Cardiac fibroblast (primary cell): ENCODE measurements around the gene ANKS3.

Experiments
- DNase-seq, 2 donors: peaks; one replicate each; pipeline versions ENCODE4 v3.0.0 to v3.0.0-alpha.2; 2010; ENCODE audit warnings: low read depth in 2 of 2
- H3K4me3 ChIP-seq, 2 donors: replicated peaks in 1 of 2; 1 replicate in 1 of 2; 2 replicates in 1 of 2; pipeline ENCODE4 v1.5.1; 2011; ENCODE audit warnings: low read depth in 2 of 2, low read length in 2 of 2, mild to moderate bottlenecking in 2 of 2, moderate library complexity in 1 of 2
- TF ChIP-seq, protein P1 (sequence below): IDR thresholded peaks from one replicate; pipeline ENCODE4 v1.5.1; 2011; ENCODE audit warnings: low read depth, mild to moderate bottlenecking, low read length, inconsistent platforms

The ANKS3 gene

DNA sequence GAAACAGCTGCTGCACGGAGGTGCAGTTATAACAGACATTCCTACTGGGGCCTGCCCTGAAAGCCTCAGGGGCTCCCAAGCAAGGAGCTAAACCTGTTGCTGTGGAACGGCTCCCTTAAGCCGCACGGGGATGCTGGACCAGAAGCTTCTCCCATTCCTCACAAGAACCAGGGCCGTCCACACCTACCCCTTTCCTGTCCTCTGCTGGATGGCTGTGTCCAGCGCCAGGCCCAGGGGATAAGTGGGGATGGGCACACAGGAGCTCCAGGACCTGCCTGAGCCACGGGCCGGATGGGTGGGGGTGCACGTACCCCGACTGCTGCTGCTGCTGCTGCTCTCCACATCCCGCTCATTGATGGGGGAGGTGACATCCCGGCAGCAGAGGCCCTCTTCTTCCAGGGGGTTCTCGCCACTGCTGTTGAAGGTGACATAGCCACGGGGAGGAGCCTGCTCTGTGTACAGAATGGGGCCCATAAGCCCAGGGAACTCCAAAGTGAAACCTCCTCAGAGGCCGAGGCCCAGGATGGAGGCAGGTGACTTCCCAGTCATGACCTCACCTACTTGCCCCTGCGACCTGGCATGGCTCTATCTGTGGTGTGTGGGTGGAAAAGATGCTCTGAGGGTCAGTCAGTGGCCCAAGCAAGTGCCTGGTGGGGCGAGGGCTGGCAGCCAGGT is 32.1 kb downstream of the ANKS3 start:
- TF ChIP-seq, protein P1, sequence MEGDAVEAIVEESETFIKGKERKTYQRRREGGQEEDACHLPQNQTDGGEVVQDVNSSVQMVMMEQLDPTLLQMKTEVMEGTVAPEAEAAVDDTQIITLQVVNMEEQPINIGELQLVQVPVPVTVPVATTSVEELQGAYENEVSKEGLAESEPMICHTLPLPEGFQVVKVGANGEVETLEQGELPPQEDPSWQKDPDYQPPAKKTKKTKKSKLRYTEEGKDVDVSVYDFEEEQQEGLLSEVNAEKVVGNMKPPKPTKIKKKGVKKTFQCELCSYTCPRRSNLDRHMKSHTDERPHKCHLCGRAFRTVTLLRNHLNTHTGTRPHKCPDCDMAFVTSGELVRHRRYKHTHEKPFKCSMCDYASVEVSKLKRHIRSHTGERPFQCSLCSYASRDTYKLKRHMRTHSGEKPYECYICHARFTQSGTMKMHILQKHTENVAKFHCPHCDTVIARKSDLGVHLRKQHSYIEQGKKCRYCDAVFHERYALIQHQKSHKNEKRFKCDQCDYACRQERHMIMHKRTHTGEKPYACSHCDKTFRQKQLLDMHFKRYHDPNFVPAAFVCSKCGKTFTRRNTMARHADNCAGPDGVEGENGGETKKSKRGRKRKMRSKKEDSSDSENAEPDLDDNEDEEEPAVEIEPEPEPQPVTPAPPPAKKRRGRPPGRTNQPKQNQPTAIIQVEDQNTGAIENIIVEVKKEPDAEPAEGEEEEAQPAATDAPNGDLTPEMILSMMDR = no peak
- H3K4me3 ChIP-seq = no peak overlapping the region
- no peak for DNase-seq

DNA sequence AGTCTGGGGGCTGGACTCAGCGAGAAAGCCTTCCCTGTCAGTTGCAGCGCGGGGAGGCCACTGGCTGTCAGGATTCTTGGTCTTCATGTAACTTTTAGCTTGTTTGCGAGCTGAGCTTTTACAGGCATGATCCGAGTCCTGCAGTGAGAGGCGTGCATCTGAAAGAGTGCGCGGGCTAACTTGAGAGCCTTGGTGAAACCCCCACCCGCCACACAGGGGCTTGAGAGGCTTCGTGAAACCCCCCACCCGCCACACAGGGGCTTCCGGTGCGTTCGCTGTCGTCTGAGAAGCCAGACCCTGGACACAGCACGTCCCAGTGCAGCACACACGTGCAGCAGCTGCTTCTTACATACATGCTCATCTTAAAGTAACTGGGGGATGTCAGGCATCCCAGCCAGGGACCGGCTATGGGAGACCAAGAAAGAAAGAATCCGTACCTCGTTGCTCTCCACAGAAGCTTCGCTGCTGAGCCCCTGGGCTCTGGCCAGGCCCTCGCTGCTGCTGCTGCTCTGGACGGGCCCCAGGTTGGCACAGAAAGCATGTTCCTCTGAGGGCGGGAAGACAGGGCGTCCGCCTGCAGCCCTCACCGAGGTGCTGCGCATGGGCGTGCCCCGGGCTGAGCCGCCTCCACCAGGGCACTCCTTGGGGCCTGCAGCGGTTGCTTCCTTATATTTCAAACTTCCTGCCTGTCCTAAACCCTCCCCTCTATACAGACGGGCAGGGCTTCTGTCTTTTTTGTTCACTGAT is 32.9 kb downstream of the ANKS3 start:
- no peak for DNase-seq
- TF ChIP-seq, protein P1 = no peak
- no peak overlapping the region for H3K4me3 ChIP-seq

DNA sequence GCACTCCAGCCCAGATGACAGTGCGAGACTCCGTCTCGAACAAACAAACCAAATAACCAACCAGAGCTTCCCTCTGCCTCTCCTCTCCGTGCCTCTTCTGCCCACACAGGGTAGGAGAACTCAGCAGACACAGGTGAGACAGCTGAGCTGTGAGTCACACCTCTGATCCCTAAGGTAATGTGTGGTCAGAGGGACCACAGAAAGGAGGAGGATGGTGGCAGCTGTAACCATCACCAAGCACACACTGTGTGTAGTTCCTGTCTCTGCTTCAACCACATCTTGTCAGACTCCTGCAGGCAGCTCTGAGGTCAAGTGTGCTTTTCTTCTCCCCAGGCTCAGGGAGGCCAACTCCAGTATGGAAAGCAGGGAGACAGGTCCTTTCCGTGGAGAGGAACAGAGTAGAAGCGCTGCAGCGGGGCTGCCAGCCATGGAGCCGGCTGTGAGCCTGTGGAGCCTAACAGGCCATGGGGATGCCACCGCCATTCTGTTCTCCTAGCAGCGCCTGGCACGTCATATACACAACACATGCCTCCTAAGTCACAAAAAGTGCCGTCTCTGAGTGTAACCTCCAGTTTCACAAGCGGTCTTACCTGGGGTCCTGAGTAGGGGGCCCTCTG is 33.6 kb downstream of the ANKS3 start:
- DNase-seq = no peak
- TF ChIP-seq, protein P1 = no peak
- H3K4me3 ChIP-seq = no peak overlapping the region

DNA sequence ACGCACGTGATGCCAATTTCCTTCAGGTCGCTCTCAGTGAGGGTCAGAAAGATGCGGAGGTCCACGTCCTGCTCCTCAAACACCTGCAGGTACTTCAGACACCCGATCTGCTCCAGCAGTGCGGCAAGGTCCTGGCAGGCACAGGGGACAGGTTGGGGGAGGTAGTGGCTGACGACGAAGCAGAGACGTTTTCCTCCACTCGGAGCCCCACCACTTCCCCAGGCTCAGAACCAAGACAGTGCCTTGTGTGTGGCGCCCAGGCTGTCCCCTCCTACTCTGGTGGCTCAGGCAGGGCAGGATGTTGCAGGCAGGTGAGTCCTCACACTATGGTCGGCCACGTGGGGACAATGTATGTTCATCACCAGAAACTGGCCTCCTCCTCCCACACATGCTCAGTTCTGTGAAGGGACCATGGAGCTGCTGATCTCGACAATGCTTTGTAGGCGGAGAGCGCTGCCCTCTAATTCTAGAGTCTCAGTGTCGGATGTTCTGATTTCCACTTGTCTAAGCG is 35.0 kb downstream of the ANKS3 start:
- H3K4me3 ChIP-seq = no peak overlapping the region
- no peak for DNase-seq
- TF ChIP-seq, protein P1 = no peak

DNA sequence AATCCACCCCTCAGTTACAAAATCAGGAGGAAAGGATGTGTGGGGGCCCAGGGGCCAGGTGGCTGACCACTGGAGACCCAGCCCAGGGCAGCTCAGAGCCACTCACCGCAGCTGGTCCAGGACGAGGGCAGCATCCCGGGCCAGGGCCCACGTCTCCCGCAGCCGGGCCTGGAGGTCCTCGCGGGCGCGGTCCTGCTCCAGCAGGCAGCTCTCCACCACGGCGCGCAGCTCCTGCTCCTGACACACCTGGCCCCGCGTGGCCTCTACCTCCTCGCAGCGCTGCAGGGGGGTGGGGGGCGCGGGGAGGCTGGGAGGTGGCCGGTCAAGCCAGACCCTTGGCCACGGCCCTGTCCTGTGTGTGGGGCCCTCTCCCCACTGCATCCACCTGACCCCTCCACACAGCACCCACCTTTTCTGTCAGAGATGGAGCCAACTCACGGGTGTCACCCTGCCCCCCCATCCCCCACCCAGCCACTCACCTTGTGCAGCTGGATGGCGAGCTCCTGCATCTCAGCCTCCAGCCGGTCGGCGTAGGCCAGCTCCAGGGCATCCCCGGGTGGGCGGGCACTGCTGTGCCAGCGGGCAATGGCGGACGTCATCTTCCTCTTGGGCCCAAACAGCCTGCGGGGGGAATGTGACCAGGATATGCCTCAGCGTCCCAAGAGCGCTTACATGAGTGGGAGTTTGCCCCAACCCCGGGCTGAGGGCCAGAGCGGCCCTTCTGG is 35.6 kb downstream of the ANKS3 start:
- TF ChIP-seq, protein P1 = no peak
- H3K4me3 ChIP-seq = no peak overlapping the region
- DNase-seq = no peak

DNA sequence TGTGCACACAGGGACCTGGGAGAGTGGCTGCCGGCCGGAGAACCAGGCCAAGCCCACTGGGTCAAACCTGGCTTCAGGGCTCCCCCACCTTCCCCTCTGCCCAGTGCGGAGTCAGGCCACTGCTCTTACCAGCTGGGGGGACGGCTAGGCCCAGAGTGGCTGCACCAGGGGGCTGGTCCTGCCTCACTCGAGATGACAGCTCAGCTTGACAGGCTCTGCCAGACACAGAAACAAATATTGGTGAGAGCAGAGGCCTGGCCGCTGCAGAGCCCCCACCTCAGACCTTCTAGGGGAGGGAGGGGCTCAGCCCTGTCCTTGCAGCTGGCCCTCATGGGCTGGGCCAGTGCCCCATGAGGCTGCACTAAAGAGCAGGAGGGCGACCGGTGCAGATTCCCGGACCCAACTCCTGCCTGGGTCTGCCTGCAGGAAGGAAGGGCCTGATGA is 36.2 kb downstream of the ANKS3 start:
- H3K4me3 ChIP-seq = no peak overlapping the region
- DNase-seq = no peak
- TF ChIP-seq, protein P1 = no peak
